ENCODE results near the gene BUB1.

DNA sequence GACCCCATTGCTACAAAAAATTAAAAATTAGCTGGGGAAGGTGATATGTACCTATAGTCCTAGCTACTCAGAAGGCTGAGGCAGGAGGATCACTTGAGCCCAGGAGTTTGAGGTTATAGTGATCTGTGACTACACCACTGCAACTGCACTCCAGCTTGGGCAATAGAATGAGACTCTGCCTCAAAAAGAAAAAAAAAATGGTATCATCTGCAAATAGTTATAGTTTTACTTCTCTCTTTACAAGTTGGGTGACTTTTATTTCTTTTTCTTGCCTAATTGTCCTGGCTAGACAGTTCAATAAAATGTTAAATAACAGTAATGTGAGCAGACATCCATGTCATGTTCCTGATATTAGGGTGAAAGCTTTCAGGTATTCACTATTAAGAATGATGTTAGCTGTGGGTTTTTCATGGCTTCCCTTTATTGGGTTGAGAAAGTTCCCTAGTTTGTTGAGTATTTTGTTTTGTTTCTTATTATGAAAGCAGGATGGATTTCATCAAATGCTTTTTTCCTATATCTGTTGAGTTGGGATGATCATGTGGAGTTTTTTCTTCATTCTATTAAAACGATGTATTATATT, 29.6 kb upstream of the BUB1 start:
- TF ChIP-seq EZH2 (IDR thresholded peaks at IDR 0.05; ENCODE audit: insufficient read depth, poor library complexity, severe bottlenecking) (no peak), EZH2phosphoT487 (IDR thresholded peaks at IDR 0.05; ENCODE audit: insufficient read depth, low read depth) (no peak)

Data from GM23248 (cell line).